Lower leg skin (tissue), 4 donors: ENCODE measurements around the gene EGR2. TPM values are rescaled to one million over a fixed set of nuclear protein-coding genes. Genes with fewer than 3 reads are reported as not detected.

Source experiments
- DNase-seq, 2 donors: peaks; one replicate each; pipeline ENCODE4 v3.0.0-alpha.2; 2019; ENCODE audit warnings: low spot score in 2 of 2
- H3K4me3 ChIP-seq: fragments of 200-600 bp; sonication (generic); 2 replicates; pipeline ENCODE4 v1.5.1; 2017; ENCODE audit warnings: mild to moderate bottlenecking, low read depth; ENCODE audit not compliant: poor library complexity, severe bottlenecking
- POLR2A ChIP-seq, 2 donors: fragments of 450-650 bp; IDR thresholded peaks; one replicate each; pipeline ENCODE4 v1.6.1; 2016 to 2017; ENCODE audit warnings: antibody characterized with exemption in 2 of 2, mild to moderate bottlenecking in 1 of 2, moderate library complexity in 1 of 2
- WGBS, 2 donors: methylation state at CpG; one replicate each; pipeline ENCODE4 v1.1.5; 2018; 5-methylcytosine and 5-hydroxymethylcytosine counted together
- intact Hi-C: fragments of 100-400 bp; cut with DNase I; formaldehyde crosslinking; loops from one replicate; pipeline ENCODE4 v1.15.0; 2023; ENCODE audit warnings: low total_unique reads
- total RNA-seq, 4 donors: library from RNA; depleted of rRNA; stranded (reverse); fragments of >200 nt; gene quantifications; one replicate each; pipeline ENCODE4 v1.1.0, GENCODE V29; 2016
- TF ChIP-seq, protein P1 (sequence below), 3 donors: fragments of 450-650 bp; IDR thresholded peaks; one replicate each; pipeline ENCODE4 v1.5.1; 2016; ENCODE audit warnings: antibody characterized with exemption in 3 of 3, mild to moderate bottlenecking in 3 of 3, moderate library complexity in 2 of 3

The EGR2 gene
- total RNA-seq = 10 to 100 TPM in 3 of 4 donors, 1 to 10 TPM in 1; 9.7 to 23.8 (median 18.1) TPM

DNA sequence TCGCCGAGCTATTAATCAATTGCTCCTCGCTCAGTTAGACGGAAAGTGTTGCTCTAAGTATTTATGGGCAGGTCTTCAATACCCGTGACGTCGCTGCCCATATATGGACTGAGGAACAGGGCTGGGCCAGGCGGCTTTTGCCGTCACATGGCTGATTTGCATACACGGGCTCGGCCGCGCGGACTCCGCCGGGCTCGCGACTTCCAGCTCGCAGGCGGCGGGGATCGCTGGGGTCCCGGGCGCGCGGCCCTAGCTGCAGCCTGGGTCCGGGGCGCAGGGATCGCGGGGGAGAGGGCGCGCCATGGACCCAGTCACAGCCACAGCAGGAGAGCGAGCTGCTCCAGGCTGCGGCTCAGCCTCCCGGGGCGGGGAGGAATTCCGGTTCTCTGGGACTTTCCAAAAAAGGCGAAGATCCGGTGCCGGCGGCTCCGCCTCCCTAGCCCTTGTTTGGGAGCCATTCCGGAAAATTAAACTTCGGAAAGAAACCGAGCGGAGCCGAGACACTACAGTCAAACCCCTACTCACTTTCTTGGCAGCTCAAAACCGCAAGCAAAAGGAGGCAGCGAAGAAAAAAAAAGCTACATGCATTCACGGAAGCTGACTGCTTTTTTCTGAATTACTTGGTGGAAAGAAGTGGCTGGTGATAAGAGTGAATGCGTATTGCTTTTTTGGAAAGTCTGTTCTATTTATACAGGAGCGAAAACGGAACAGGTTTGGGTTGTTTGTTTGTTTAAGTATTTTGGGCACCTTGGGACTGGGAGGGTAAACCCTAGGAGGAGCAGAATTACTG is at the start of gene EGR2:
TSS of gene EGR2 (minus strand) at position 36 of the 790 bp plus-strand sequence. CDS start 337 bp downstream, outside the sequence.
- intact Hi-C loops = loop anchor here (5.0 kb wide), 1 partner anchor 224 kb away; no protein-coding TSS in a partner anchor
- TF ChIP-seq, protein P1, sequence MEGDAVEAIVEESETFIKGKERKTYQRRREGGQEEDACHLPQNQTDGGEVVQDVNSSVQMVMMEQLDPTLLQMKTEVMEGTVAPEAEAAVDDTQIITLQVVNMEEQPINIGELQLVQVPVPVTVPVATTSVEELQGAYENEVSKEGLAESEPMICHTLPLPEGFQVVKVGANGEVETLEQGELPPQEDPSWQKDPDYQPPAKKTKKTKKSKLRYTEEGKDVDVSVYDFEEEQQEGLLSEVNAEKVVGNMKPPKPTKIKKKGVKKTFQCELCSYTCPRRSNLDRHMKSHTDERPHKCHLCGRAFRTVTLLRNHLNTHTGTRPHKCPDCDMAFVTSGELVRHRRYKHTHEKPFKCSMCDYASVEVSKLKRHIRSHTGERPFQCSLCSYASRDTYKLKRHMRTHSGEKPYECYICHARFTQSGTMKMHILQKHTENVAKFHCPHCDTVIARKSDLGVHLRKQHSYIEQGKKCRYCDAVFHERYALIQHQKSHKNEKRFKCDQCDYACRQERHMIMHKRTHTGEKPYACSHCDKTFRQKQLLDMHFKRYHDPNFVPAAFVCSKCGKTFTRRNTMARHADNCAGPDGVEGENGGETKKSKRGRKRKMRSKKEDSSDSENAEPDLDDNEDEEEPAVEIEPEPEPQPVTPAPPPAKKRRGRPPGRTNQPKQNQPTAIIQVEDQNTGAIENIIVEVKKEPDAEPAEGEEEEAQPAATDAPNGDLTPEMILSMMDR (IDR thresholded peaks at IDR 0.05) = no peak
- no peak for TF ChIP-seq POLR2A (IDR thresholded peaks at IDR 0.05)
- DNase-seq = peak; percentile 93 to 98
- 0% methylated on average over 53 of the region's 53 CpGs for WGBS, 2 donors
- H3K4me3 ChIP-seq = peak within 1 kb of the TSS; percentile 41

DNA sequence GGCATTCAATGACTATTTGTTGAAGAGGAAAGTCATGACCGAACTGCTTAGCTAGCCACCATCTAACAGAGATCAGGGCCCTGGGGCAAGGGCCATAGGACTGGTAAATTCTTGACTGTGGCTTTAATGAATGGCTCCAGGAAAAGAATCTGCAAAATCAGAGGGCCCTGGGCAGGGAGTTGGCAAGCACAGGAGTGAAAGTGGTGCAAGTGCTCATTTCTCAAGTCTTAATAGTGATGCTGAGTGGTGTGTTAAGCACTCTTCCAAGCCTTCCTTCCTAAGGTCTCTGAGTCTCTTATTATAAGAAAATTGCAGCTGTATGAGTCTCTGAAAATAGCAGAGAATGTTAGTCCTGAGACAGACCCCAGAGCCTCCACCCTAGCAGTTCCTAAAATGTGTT is 46.3 kb upstream of the EGR2 start:
- 91 to 100% methylated on average over 1 of the region's 1 CpG for WGBS, 2 donors
- no peak for DNase-seq
- no peak overlapping the region for H3K4me3 ChIP-seq
- TF ChIP-seq POLR2A (IDR thresholded peaks at IDR 0.05) = no peak
- TF ChIP-seq, protein P1 (IDR thresholded peaks at IDR 0.05) = no peak
- intact Hi-C loops = no loop called here

DNA sequence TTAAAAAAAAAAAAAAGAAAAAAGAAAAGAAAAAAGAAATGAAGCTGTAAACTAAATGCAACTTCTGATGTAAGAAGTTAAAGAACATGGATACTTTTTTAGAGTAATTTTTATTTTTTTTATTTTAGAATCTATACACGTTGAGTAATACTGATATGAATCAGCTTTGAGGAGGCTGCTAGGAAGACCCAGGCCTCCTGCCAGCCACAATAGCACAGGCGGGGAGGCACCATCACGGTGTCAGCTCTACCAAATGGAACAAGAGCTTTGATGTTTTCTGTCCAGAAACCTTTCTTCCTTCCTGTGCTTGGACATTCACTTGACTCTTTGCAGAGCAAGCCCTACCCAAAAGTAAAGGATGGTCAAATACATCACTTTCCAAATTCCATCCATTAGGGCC is 45.3 kb upstream of the EGR2 start:
- WGBS, 2 donors = 57 to 64% methylated on average over 3 of the region's 3 CpGs
- TF ChIP-seq, protein P1 (IDR thresholded peaks at IDR 0.05) = no peak
- no peak for TF ChIP-seq POLR2A (IDR thresholded peaks at IDR 0.05)
- intact Hi-C loops = no loop called here
- no peak overlapping the region for H3K4me3 ChIP-seq
- no peak for DNase-seq

DNA sequence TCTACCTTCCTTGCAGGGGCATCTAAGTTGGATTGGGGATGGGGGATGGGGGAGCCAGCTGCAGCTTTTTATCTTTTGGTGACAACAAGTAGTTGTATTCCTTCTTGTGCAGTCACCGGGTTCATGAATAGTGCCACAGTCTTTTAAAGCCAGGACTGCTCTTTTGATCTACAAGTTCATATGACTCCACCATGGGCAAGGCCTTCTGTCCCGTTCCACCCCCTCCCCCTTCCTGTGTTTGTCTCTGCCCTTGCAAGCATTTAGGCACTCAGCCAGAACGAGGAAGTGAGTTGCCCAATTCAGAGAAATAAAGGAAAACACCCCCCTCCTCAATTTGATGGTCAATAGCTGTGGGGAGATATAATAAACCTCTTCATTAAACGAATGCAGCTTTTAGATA is 44.8 kb upstream of the EGR2 start:
- H3K4me3 ChIP-seq = no peak overlapping the region
- intact Hi-C loops = no loop called here
- no peak for TF ChIP-seq POLR2A (IDR thresholded peaks at IDR 0.05)
- TF ChIP-seq, protein P1 (IDR thresholded peaks at IDR 0.05) = no peak
- WGBS, 2 donors = 35 to 42% methylated on average over 4 of the region's 4 CpGs
- DNase-seq = no peak

DNA sequence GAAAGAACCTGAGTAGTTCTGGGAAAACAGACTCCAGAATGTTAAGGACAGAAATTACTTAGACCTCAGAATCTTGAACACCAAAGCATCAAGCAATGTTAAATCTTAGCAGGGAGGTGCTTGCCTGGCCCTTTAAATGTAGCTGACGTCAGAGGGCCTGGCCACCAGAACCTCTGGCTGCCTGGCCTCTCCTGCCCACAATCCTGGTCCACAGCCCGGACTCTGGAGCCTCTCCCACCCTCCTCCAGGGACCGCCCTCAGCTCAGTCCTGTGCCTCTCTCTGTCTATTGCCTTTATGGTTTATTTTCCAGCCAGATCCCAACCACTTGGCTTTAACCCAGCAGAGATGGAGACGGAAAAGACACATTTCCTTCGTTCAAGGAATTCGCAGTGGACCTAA is 42.2 kb upstream of the EGR2 start:
- 25 to 40% methylated on average over 6 of the region's 6 CpGs for WGBS, 2 donors
- intact Hi-C loops = no loop called here
- TF ChIP-seq, protein P1 (IDR thresholded peaks at IDR 0.05) = no peak
- no peak for TF ChIP-seq POLR2A (IDR thresholded peaks at IDR 0.05)
- peak in 1 of 2 donors; percentile 20 for DNase-seq
- H3K4me3 ChIP-seq = no peak overlapping the region
